Activated CD4-positive, alpha-beta T cell treated with anti-CD3 and anti-CD28 coated beads for 24 hours (primary cell): Measurements from ENCODE around the gene NRAP.

Experiments used
- DNase-seq, 2 donors: peaks; one replicate each; pipeline ENCODE4 v3.0.0-alpha.2; 2020; ENCODE audit warnings: low read depth in 2 of 2

Gene NRAP

DNA sequence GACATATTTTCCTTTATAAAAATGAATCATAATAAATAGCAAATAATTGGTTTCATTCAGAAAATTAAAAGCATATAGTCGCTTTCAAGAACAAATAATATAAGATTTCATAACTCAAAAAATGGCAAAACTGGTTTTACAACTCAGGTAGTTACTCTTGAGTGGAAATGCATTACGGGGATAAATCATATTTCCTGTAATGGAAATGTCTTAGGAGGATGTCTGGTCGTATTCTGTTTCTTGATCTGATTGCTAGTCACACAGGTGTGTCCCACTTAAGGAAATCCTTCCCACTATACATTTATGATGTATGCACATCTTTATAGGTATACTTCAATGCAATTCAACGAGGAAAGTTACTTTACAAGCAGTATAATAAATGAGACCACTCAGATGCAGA lies 20.7 kb downstream of the NRAP start:
- no peak for DNase-seq

DNA sequence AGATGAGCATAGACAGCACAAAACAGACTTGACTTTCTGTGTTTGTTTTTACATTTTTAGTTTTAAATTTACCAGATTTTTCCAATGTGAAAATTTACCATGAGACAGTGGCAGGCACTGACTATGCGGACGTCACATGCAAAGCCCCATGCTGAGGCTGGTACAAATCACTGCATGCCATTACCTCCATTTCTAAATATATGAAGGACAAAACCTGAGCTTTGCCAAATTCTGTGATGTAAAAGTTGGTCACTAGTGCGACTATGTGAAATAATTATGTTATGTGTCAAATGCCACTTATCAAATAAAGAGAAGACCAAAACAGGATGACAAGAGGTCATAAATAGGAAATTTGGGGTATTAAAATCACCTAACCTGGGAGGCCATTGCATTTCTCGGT lies 22.1 kb downstream of the NRAP start:
- no peak for DNase-seq

DNA sequence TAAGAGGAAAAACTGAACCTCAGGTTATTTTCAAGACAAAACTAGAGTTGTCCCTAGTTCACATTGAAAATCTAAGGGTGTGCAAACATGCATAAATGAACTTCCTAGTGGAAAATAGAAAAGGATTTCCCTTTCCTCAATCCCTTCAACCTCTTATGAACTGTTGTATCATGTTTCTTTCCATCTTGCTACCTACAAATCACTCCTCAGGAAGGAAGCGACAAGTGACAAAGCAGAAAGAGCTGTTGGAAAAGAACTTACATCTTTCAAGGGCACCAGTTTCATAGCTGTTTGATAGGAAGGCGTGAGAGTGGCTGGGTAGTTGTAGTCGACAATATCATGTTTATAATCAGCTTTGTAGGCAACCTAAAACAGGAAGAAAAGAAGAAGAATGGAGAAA lies 23.9 kb downstream of the NRAP start:
- no peak for DNase-seq

DNA sequence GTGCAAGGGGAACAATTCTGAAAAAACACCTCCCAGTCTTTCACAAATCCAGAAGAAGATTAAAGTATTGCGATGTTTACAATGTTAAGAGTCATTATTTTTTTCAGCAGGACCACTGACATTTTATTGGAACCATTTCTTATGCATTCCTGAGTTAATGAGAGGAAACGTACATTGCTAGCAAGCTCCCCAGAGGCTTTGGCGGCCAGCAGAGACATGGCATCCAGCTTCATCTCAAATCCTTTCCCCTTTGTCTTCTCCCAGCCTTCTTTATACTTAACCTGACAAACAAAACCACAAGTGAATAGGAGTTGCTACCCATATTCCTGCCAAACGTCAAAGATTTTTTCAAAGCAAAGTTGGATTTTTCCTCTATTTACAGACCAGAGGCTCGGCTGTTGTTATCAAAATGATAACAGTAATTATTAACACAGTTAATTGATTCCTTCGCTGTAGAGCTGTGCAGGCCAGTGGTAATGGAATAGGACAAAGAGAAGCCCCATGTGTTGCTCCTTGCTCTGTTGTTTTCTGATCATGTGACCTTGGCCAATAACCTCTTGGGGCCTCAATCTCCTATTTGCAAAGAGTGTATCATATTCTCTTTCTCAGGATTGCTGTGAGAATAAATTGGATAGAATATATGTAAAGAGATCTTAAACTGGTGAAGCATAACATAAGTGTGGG lies 32.0 kb downstream of the NRAP start:
- no peak for DNase-seq

DNA sequence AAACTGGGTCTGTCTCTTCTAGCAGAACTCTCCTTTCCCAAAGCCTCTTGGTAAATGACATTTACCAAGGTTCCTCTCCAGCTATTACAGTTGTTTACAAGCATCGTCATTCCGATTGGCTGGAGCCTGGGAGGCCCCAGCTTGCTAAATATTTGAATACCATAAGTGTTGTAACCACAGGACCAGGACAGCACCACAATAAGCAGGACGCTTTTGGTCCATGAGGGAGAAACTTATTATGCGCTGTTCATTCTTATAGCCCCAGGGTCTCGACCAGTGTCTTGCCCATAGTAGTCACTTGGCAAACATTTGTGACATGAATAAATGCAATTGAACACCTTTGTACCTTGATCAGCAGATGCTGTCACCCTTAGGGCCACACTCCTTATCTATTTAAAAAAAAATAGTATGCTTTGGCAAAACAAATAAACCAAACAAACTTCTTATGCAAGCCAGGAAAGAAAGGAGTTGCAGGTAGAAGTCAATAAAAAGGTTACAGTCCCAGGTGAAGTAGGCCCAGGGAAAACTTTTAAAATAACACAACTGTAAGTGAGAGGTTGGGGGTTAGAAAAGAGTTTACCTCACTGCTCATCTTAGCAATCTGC lies 32.8 kb downstream of the NRAP start:
- DNase-seq = no peak

DNA sequence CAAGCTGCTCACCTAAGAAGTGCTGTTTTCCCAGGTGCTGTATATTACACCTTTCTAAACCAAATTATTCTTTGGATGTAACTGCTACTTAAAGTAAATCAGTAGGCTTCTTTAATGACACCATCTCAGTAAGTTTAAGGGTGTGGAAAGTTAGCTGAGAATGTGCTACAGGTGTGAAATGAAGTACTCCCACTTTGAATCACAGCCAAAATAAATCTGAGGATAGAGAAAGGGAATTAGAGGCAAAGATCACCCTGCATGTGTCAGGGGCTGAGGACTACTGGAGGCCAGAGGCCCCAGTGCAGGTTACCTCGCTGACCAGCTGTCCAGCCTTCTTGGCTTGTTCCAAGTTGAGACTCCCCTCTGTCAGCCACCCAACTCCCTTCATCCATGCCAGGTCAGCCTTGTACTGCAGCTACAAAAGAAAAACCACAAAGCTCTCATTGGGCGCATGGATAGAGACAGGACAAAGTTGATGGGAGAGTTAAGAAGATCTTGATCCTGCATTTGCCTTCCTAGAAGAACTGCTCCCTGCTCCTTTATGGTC lies 35.2 kb downstream of the NRAP start:
- DNase-seq = no peak

DNA sequence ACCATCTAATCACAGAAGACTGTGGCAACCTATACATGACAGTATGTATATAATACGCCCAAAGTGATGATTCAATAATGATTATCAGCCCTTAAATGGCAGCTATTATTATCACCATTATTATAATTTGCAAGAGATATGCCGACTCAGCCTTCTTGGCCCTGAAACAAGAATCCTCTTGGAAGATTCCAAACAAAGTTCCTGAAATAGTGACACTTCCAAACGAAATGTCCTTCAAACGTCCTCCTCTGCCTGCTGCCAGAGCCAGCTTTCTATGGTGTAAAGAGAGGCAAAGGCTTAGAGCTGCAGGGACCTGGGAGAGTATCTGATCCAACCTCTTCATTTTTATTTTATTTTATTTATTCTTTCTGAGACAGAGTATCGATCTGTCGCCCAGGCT lies 36.0 kb downstream of the NRAP start:
- no peak for DNase-seq

DNA sequence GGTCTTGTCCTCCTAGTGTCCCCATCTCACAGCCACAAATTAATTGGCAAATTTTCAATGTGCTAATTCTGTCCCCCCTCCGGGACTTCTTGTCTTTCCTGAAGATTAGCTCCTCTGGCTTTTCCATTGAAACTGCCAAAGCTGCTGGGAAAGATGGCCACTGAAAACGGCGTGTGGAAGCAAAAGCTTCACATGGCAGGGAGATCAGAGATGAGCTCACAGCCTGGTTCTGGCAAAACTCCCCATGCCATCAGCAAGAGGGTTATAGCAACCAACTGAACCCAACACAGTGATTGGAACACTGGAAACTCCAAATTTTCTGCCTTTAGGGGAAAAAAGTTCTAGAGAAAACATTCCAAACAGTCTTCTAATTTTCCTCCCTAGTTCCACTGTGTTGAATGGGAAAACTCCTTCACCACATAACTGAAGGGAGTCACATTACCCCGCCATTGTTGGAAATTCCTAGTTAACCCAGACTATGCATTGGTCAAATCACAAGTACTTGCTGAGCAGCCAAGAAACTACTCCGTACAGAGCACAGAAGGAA lies 37.0 kb downstream of the NRAP start:
- DNase-seq = no peak

DNA sequence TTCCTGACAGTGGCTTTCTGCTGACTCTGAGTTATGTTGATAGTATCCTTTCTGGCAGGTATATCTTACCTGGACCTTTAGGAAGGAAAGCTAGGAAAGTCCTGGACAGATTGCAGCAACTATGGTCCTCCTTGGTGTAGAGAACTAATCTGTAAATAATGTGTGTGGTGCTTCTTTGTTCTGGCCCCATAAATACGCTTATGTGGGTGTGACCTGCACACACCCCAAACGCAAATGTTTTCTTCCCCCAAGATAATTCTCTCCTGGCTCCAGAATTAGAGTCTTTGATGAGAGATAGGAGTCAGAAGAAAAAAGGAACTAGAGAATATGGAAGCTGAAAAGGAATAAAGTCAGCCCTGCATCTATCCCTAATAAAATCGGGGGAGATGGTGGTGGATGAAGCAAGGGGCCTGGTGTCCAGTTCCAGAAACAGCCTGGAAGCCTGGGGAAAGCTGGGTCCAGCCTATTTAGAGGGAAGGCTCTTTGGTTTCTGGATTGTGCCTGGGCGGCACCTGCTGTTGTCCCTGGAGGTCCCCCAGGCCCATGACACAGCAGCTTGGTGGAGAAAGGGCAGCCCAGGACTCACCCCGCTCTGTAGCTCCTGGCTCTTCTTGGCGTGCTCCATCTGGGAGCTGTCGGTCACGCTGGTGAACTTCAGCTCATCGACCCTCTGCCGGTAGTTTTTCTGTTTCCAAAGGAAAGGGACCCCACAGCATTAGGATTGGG lies 38.2 kb downstream of the NRAP start:
- DNase-seq = no peak

DNA sequence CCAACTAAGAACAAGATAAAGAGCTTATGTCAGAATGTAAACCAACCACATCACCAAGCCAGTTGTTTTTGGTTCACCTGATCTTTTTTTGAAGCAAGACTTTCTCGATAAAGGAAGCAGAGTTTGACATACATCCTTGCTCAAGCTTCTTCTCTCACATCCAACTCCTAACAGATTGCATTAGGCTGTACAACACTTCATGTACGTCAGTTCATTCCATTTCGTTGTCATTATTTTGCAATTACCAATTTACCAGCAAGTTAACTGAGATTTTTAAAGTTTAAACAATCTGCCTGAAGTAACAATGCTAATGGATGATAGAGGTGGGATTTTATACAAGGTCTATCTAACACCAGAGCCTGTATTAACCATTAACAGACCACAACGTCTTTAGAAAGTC lies 41.0 kb downstream of the NRAP start:
- DNase-seq = no peak

DNA sequence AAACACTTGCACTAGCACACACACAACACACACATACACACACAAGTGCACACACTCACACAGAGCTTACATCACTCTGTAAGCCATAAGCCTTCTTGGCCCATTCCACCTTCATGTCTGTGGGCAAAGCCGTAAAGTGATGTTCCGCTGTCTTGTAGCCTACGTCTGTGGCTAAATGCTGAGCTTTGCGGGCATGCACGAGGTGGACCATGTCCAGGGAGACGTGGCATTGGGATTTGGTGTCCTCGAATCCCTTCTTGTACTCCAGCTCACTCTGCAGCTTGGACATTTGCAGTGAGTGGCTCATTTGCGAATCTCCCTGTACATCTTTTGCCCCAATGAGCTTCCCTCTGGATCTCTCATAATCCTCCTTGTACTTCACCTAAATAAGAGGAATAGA lies 42.0 kb downstream of the NRAP start:
- no peak for DNase-seq

DNA sequence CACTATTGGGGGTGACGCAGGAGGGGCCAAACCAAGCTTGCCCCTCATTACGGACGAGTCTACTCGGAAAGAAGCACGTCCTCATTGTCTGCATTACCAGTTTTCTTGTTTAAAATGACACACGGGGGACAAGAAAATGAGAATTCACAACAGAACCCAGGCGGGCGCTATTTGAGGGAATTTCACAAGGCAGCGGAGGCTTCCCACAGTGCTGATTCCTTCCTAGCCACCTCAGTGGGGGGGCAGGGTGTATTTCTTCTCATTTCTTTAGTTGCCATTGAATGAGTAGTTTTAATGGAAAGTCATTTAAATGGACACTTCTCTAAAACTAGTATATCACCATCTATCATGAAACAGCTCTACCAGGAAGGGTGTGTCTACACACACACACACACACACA lies 42.9 kb downstream of the NRAP start:
- DNase-seq = no peak

DNA sequence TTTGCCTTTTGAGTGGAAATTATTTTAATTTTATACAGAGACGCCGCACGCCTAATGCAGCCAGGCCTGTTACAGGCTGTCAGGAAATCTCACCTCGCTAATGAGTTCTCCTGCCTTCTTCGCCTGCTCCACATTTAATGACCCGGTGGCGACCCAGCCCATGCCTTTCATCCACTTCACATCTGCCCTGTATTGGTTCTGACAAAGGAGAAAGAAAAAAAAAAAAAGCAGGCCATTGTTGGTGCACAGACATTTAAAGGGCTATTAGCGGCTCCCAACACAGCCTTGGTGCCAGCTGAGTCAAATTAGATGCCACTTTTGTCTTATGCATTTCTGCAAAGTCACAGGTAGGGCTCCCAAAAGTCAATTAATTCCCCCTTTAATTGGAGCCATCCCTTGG lies 43.3 kb downstream of the NRAP start:
- DNase-seq = no peak

DNA sequence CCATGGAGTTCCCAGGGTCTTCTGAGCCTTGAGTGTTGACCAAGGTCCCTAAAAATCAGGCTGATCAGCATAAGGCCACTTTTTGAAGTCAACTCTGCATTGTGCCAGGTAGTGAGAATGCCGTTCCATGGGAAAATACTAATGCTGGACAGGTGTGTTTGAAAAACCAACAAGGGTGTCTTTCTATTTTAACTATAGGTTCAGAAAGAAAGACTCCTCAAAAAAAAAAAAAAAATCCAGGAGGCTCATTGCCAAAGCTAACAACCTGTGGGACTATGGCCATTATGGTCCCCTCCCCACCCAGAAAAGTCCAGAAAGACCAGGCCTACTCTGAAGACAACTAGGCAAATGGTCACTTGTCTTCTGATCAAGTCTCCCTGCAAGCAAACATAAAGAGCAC lies 44.4 kb downstream of the NRAP start:
- no peak for DNase-seq

DNA sequence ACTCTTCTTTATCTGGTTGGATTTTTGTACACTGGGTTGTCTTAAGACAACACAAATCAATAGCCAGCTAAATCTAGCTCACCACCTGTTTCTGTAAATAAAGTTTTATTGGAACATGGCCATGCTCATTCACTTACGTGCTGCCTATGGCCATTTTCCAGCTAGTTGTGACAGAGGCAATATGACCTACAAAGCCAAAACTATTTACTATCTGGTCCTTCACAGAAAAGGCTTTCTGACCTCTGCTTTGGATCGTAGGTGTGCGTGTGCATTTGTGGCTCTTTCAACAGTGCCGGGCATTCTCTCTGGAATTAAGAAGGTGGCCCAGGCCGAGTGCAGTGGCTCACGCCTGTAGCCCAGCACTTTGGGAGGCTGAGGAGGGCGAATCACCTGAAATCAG lies 45.5 kb downstream of the NRAP start:
- no peak for DNase-seq

DNA sequence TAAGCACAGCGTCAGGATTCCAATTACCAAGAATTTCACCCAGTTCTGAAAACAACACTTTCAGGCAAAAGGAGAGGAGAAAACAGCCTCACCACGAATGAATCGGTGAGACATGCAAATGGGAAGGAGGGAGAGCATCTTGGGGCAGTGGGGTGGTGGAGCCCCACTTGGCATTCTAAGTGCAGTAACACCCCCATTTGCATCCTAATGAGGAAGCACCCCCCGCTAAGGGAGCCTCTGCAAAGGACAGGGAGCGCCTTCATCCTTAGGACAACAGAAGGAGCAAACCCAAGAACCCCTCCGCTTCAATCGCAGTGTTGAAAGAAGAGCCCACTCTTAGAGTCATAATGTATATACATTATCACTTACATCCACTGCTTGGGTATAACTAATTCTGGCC lies 46.8 kb downstream of the NRAP start:
- no peak for DNase-seq

DNA sequence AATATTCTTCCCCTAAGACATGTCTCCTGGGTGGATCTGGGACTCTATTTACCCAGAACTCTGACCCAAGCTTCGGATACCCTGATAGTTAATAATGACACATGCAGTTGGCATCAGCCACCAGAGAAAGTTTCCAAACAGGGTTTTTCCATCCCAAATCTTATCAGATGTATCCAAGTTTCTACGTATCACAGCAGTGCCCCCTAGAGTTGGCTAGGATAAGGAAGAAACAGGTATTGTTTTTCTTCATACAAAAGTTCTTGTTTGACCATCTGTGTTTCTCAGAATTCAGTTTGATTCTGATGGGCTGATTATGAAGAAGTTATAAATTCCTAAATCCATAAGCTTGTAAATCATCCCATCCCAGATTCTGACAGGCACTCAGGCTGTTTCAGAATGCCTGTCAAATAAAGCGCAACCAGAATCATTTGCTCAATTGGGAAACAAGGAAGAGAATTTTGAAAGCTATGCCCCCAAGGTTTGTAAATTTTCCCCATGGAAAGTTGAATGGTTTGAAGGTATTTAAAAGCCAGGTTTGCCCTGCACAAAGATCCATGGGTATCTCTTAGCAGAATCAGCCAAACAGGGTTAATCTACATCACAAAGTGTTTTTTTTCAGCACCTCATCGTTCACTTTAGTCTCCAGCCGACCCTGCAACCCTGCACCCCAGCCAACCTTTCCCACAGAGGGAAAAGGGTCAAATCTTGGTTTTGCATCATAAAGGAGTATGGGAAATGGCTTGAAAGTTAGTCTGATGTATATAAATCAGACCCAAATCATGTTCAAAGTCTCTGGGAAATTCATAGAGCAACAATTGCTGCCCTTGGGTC lies 47.4 kb downstream of the NRAP start:
- DNase-seq = no peak

DNA sequence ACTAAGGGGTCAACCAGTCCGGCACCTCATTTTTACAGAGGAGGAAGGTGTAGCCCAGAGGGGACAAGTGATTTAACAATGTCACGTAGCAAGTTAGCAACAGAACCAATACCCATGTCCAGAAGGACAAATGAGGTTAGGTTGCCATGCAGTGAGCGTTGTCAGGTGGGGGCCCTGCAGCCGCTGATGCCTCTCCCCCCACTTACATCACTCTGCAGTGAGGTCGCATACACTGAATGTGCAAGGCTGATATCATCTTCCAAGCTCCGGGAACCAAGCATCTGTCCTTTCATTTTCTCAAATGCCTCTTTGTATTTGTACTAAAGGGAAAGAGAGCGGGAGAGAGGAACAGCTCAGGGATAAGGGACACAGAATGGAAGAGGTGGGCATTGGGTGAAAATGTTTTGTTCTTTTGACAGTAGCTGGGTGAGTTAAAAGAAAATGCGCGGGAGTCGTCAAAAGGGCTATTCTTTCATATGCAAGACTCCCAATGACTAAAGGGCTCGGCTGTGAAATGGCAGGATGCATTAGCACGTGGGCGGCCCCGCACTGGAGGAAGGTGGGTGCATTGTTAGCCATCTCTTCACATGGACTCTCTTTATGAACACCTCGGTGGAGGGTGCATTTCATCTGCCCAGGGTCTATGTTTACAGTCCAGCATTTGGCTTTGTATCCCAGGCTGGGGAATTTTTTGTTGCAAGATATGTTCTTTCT lies 49.7 kb downstream of the NRAP start:
- no peak for DNase-seq

DNA sequence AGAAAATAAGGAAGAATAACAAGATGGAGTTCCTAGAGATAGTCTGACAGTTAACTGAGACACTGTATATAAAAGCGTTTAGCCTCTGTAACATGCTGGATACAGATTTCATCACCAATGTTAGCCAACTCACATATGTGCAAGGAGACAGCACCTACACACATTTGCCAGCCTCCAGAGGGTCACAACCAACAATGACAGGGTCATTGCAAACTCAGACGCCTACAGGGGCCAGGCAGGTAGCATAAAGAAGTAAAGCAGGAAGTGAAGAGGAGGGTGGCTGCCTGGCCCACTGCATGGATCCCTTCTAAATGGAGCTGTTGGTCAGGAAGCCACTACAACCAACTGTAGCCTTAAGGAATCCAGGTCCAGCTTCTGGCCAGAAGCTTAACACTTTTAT lies 50.4 kb downstream of the NRAP start:
- no peak for DNase-seq

DNA sequence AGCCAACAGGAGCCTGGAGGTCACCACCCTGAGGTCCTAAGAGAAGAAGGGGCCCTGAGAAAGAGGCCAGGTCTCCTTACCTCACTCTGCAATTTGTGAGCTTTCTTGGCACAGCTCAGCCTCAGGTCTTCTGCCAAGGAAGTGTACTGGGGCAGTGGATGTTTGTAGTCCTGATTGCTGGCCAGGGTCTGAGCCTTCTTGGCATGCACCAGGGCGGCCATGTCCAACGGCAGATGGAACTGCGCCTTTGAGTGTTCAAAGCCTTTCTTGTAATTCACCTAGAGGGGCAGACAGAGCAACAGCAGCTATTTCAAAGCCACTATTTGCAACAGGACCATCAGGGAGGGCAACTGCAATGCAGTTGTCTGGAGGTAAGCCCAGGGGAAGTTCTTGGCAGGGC lies 51.7 kb downstream of the NRAP start:
- no peak for DNase-seq
